Vagina (tissue), 2 donors: ENCODE results near the gene ZFPL1.

Experiments
- CTCF ChIP-seq, 3 experiments: fragments of 450-650 bp in 2 of 3; fragments of 200-600 bp in 1 of 3; sonication (generic) in 1 of 3; IDR thresholded peaks; one replicate each; pipeline ENCODE4 v1.5.1; 2017 to 2019; ENCODE audit warnings: antibody characterized with exemption in 3 of 3, mild to moderate bottlenecking in 2 of 3, moderate library complexity in 2 of 3
- POLR2A ChIP-seq, 2 donors: fragments of 450-650 bp; IDR thresholded peaks; one replicate each; pipeline ENCODE4 v1.6.1; 2017; ENCODE audit warnings: antibody characterized with exemption in 2 of 2, mild to moderate bottlenecking in 2 of 2, moderate library complexity in 2 of 2
- POLR2AphosphoS5 ChIP-seq, 2 donors: sonication (generic); formaldehyde crosslinking; IDR thresholded peaks; one replicate each; pipeline ENCODE4 v1.9.0; 2017; ENCODE audit warnings: antibody characterized with exemption in 2 of 2, mild to moderate bottlenecking in 2 of 2, low read depth in 1 of 2; ENCODE audit not compliant: insufficient read depth in 1 of 2

- TF ChIP-seq CTCF (IDR thresholded peaks at IDR 0.05) (no peak), POLR2AphosphoS5 (IDR thresholded peaks at IDR 0.05; ENCODE audit: insufficient read depth in 1 of 2, low read depth in 1 of 2) (no peak), POLR2A (IDR thresholded peaks at IDR 0.05) (no peak)
These were observed 37.4 kb downstream of the ZFPL1 start for GRCh38 chr11:65121447-65121864.
